HepG2 (cell line): ENCODE results near the gene KRTAP10-8. TPM values are rescaled to one million over a fixed set of nuclear protein-coding genes. Genes with fewer than 3 reads are reported as not detected.
A peak's percentile ranks its signal among the peaks of the same experiment; 100 is the strongest.

Experiments used
- CERS6 ChIP-seq: sonication (generic); formaldehyde crosslinking; IDR thresholded peaks from 2 replicates; pipeline ENCODE4 v1.5.0; 2020; ENCODE audit warnings: missing genetic modification reagents
- TIGD3 ChIP-seq: sonication (generic); formaldehyde crosslinking; IDR thresholded peaks from 2 replicates; pipeline ENCODE4 v1.5.1; 2020; ENCODE audit warnings: mild to moderate bottlenecking, missing genetic modification reagents, borderline replicate concordance
- ZBTB33 ChIP-seq: sonication (generic); formaldehyde crosslinking; IDR thresholded peaks from 2 replicates; pipeline ENCODE4 v1.4.0; 2020; ENCODE audit warnings: missing genetic modification reagents
- ZFP36 ChIP-seq: fragments of 150-350 bp; IDR thresholded peaks from 2 replicates; pipeline ENCODE4 v1.6.1; 2018; ENCODE audit warnings: borderline replicate concordance, low read length, low read depth; ENCODE audit not compliant: partially characterized antibody
- ZNF253 ChIP-seq: sonication (generic); formaldehyde crosslinking; IDR thresholded peaks from 2 replicates; pipeline ENCODE4 v1.8.0; 2022; ENCODE audit warnings: mild to moderate bottlenecking, missing genetic modification reagents, borderline replicate concordance
- ZNF629 ChIP-seq: sonication (generic); formaldehyde crosslinking; conservative IDR thresholded peaks from 2 replicates; pipeline ENCODE4 v1.5.0; 2020; ENCODE audit warnings: missing genetic modification reagents
- ZNF687 ChIP-seq: sonication (generic); formaldehyde crosslinking; IDR thresholded peaks from 2 replicates; pipeline ENCODE4 v1.5.1; 2020; ENCODE audit warnings: mild to moderate bottlenecking, missing genetic modification reagents, moderate library complexity
- ZNF75D ChIP-seq: sonication (generic); formaldehyde crosslinking; IDR thresholded peaks from 2 replicates; pipeline ENCODE4 v1.8.1; 2023; ENCODE audit warnings: missing genetic modification reagents, mild to moderate bottlenecking, borderline replicate concordance
- ZNF800 ChIP-seq: sonication (generic); formaldehyde crosslinking; IDR thresholded peaks from 2 replicates; pipeline ENCODE4 v1.4.0; 2020; ENCODE audit warnings: missing genetic modification reagents
- polyA plus RNA-seq, 8 experiments: library from polyadenylated mRNA; depleted of rRNA in 3 of 8; stranded (reverse) in 7 of 8; unstranded in 1 of 8; fragments of >200 nt; fragmentation: Illumina TruSeq in 4 of 8; extraction: Trizol in 4 of 8; gene quantifications; 2 replicates each; pipeline versions ENCODE4 v1.2.1 to v1.2.3, GENCODE V29; 2011 to 2016; ENCODE audit warnings: low read depth in 4 of 8, missing spikeins in 1 of 8, mixed read lengths in 1 of 8; ENCODE audit not compliant: insufficient read depth in 1 of 8
- total RNA-seq, 5 experiments: library from RNA; depleted of rRNA; stranded (reverse); fragments of >200 nt; fragmentation: Illumina TruSeq; extraction: Trizol; gene quantifications; 2 replicates each; pipeline ENCODE4 v1.2.3, GENCODE V29; 2016; ENCODE audit warnings: low read depth in 1 of 5

Gene KRTAP10-8
- total and polyA plus RNA-seq, 2 of the 13 experiments (the other 11 are each of a cell fraction or from before 2014, with no cell fraction given): not detected

GRCh38 chr21:44593598-44594405, 18.1 kb upstream of the KRTAP10-8 start (continued):
- TF ChIP-seq CERS6: no peak
- TF ChIP-seq ZNF75D (CRISPR knock-in tag): no peak
- TF ChIP-seq TIGD3 (CRISPR knock-in tag): no peak
- no peak for TF ChIP-seq ZBTB33 (CRISPR knock-in tag)
- TF ChIP-seq ZNF629 (CRISPR knock-in tag): no peak; the same call in 1 of the 2 replicates
- TF ChIP-seq ZNF800: peak; percentile 77; the same call in 1 of the 2 replicates
- no peak for TF ChIP-seq ZNF253 (CRISPR knock-in tag)
- peak; percentile 100 for TF ChIP-seq ZNF687 (CRISPR knock-in tag)
- TF ChIP-seq ZFP36: no peak
